ENCODE results near the gene FGD2.

GRCh38 chr6:37027811-37028469, 22.5 kb downstream of the FGD2 start:
- TF ChIP-seq CHD2 (IDR thresholded peaks at IDR 0.05; ENCODE audit: low read length) (no peak), CTCF (IDR thresholded peaks at IDR 0.05; ENCODE audit: control extremely low read depth in 1 of 3, insufficient read depth in 1 of 3, low read depth in 1 of 3, low read length in 3 of 3) (peak in 2 of 3 experiments; percentile 11 to 27; a peak in 2 of 4 replicates), CHD1 (IDR thresholded peaks at IDR 0.05; ENCODE audit: low read depth, low read length) (no peak), BCL11A (IDR thresholded peaks at IDR 0.05; ENCODE audit: low read depth in 2 of 2, low read length in 2 of 2) (no peak), CEBPB (IDR thresholded peaks at IDR 0.05; ENCODE audit: low read depth, low read length) (no peak), CHD7 (IDR thresholded peaks at IDR 0.05; ENCODE audit: insufficient replicate concordance, low read length) (no peak), CREB1 (IDR thresholded peaks at IDR 0.05) (no peak)

All from H1 (cell line).